H1 (cell line): ENCODE data around the gene PLCL1. TPM values are rescaled to one million over a fixed set of nuclear protein-coding genes. Genes with fewer than 3 reads are reported as not detected.

Source experiments
- CTCF ChIA-PET: fragments of 300-600 bp; sonication (Branson Sonifier 250); formaldehyde crosslinking; loops from one replicate; lab custom pipeline; 2021; ENCODE audit not compliant: partially characterized antibody; lab: Charles Lee
- POLR2A ChIA-PET: fragments of 300-600 bp; sonication (Branson Sonifier 250); formaldehyde crosslinking; loops from one replicate; lab custom pipeline; 2021; ENCODE audit warnings: inconsistent platforms; ENCODE audit not compliant: partially characterized antibody; lab: Charles Lee
- DNase-seq, 2 experiments: peaks; one replicate each; pipeline versions ENCODE4 v3.0.0 to v3.0.0-alpha.2; 2010 to 2022; ENCODE audit warnings: low spot score in 2 of 2, low read depth in 1 of 2, mixed read lengths in 1 of 2
- FAIRE-seq: peaks from 2 replicates; lab custom pipeline; 2011; peaks lifted over from hg19 to GRCh38; lab: Jason Lieb, UNC
- H2AFZ ChIP-seq: 2 replicates; pipeline ENCODE4 v1.8.1; 2012; ENCODE audit warnings: low read length, inconsistent platforms
- H2AK5ac ChIP-seq: 2 replicates; pipeline ENCODE4 v1.6.1; 2013; ENCODE audit warnings: low read depth, low read length
- H2BK120ac ChIP-seq: replicated peaks from 2 replicates; pipeline ENCODE3; 2013; ENCODE audit warnings: low read depth, low read length, inconsistent platforms
- H2BK12ac ChIP-seq: 2 replicates; pipeline ENCODE4 v1.6.1; 2013; ENCODE audit warnings: low read depth, low read length
- H2BK15ac ChIP-seq: 2 replicates; pipeline ENCODE4 v1.6.1; 2013; ENCODE audit warnings: low read length
- H2BK20ac ChIP-seq: 2 replicates; pipeline ENCODE4 v1.6.1; 2013; ENCODE audit warnings: low read length
- H2BK5ac ChIP-seq: 2 replicates; pipeline ENCODE4 v1.6.1; 2013; ENCODE audit warnings: low read depth, low read length
- H3K14ac ChIP-seq: 2 replicates; pipeline ENCODE4 v1.6.1; 2013; ENCODE audit warnings: inconsistent platforms; ENCODE audit not compliant: insufficient read length
- H3K18ac ChIP-seq: 2 replicates; pipeline ENCODE4 v1.6.1; 2013; ENCODE audit warnings: low read length; ENCODE audit errors: extremely low read depth
- H3K23ac ChIP-seq: 2 replicates; pipeline ENCODE4 v1.6.1; 2013; ENCODE audit warnings: inconsistent platforms; ENCODE audit not compliant: insufficient read length
- H3K23me2 ChIP-seq: 2 replicates; pipeline ENCODE4 v1.6.1; 2013; ENCODE audit warnings: low read depth, low read length
- H3K27ac ChIP-seq: 2 replicates; pipeline ENCODE4 v1.6.1; 2011; ENCODE audit warnings: low read depth, low read length, inconsistent platforms
- H3K27me3 ChIP-seq, 4 experiments: replicated peaks in 1 of 4; 1 replicate in 1 of 4; 2 replicates in 3 of 4; pipeline versions ENCODE4 v1.6.1 to v1.8.1; 2011 to 2013; ENCODE audit warnings: low read length in 3 of 4, mild to moderate bottlenecking in 3 of 4, inconsistent platforms in 2 of 4, mixed read lengths in 2 of 4, moderate library complexity in 1 of 4; ENCODE audit not compliant: control insufficient read depth in 3 of 4, insufficient read depth in 3 of 4; ENCODE audit errors: extremely low read depth in 1 of 4
- H3K36me3 ChIP-seq, 4 experiments: 2 replicates each; pipeline versions ENCODE4 v1.6.1 to v1.8.1; 2011 to 2013; ENCODE audit warnings: mild to moderate bottlenecking in 4 of 4, low read length in 3 of 4, moderate library complexity in 2 of 4, control low read depth in 1 of 4, inconsistent platforms in 1 of 4; ENCODE audit not compliant: insufficient read depth in 4 of 4, control insufficient read depth in 2 of 4
- H3K4ac ChIP-seq: replicated peaks from 2 replicates; pipeline ENCODE3; 2013; ENCODE audit warnings: low read length, low read depth, mixed read lengths, inconsistent platforms; ENCODE audit not compliant: insufficient read length
- H3K4me1 ChIP-seq, 4 experiments: replicated peaks in 1 of 4; 1 replicate in 1 of 4; 2 replicates in 3 of 4; pipeline versions ENCODE4 v1.6.1 to v1.8.1; 2011 to 2013; ENCODE audit warnings: low read length in 3 of 4, inconsistent platforms in 2 of 4, mixed read lengths in 1 of 4; ENCODE audit not compliant: insufficient read depth in 4 of 4, control insufficient read depth in 3 of 4
- H3K4me2 ChIP-seq, 2 experiments: 2 replicates each; pipeline versions ENCODE4 v1.6.1 to v1.8.1; 2011 to 2013; ENCODE audit warnings: low read depth in 2 of 2, low read length in 2 of 2, control low read depth in 1 of 2, inconsistent platforms in 1 of 2, mild to moderate bottlenecking in 1 of 2; ENCODE audit not compliant: insufficient read depth in 1 of 2
- H3K4me3 ChIP-seq, 4 experiments: fragments of 200-600, 300-600 bp in 1 of 4; sonication (generic), shearing (Covaris generic), sonication (Bioruptor Twin) in 1 of 4; 2 replicates each; pipeline versions ENCODE4 v1.5.1 to v1.8.1; 2011 to 2016; ENCODE audit warnings: low read length in 4 of 4, low read depth in 3 of 4, control low read depth in 2 of 4, inconsistent platforms in 2 of 4, mild to moderate bottlenecking in 2 of 4, mixed read lengths in 1 of 4, moderate library complexity in 1 of 4; ENCODE audit not compliant: insufficient read depth in 2 of 4; ENCODE audit errors: extremely low read depth in 1 of 4
- H3K56ac ChIP-seq: replicated peaks from 2 replicates; pipeline ENCODE3; 2013; ENCODE audit warnings: low read depth, mild to moderate bottlenecking, mixed read lengths, low read length, inconsistent platforms; ENCODE audit not compliant: insufficient read length
- H3K79me1 ChIP-seq: 2 replicates; pipeline ENCODE4 v1.6.1; 2013; ENCODE audit warnings: low read depth, low read length, control low read depth
- H3K79me2 ChIP-seq, 2 experiments: 2 replicates each; pipeline versions ENCODE4 v1.6.1 to v1.8.1; 2012 to 2013; ENCODE audit warnings: low read length in 2 of 2, mild to moderate bottlenecking in 2 of 2, inconsistent platforms in 1 of 2; ENCODE audit not compliant: insufficient read depth in 2 of 2, control insufficient read depth in 1 of 2
- H3K9ac ChIP-seq, 4 experiments: replicated peaks in 1 of 4; 1 replicate in 1 of 4; 2 replicates in 3 of 4; pipeline versions ENCODE4 v1.6.1 to v1.8.1; 2011 to 2013; ENCODE audit warnings: low read depth in 3 of 4, low read length in 3 of 4, control low read depth in 2 of 4, mild to moderate bottlenecking in 2 of 4, moderate library complexity in 2 of 4, inconsistent platforms in 1 of 4; ENCODE audit errors: extremely low read depth in 1 of 4
- H3K9me3 ChIP-seq, 2 experiments: 2 replicates each; pipeline versions ENCODE4 v1.6.1 to v1.8.1; 2012 to 2013; ENCODE audit warnings: mild to moderate bottlenecking in 2 of 2, moderate library complexity in 2 of 2, control low read depth in 1 of 2, inconsistent platforms in 1 of 2, low read depth in 1 of 2, low read length in 1 of 2, mixed read lengths in 1 of 2; ENCODE audit not compliant: insufficient read depth in 2 of 2
- H4K20me1 ChIP-seq, 2 experiments: replicated peaks in 1 of 2; 2 replicates each; pipeline versions ENCODE3 to v1.8.1; 2011 to 2013; ENCODE audit warnings: inconsistent platforms in 2 of 2, low read length in 2 of 2, mild to moderate bottlenecking in 1 of 2; ENCODE audit not compliant: insufficient read depth in 2 of 2, control insufficient read depth in 1 of 2
- H4K5ac ChIP-seq: 2 replicates; pipeline ENCODE4 v1.6.1; 2013; ENCODE audit warnings: low read length, low read depth, mixed read lengths, inconsistent platforms; ENCODE audit not compliant: insufficient read length
- H4K8ac ChIP-seq: 2 replicates; pipeline ENCODE4 v1.8.0; 2013; ENCODE audit warnings: mild to moderate bottlenecking, moderate library complexity, low read length, inconsistent platforms; ENCODE audit not compliant: insufficient read depth; ENCODE audit errors: extremely low read depth
- H4K91ac ChIP-seq: replicated peaks from 2 replicates; pipeline ENCODE3; 2013; ENCODE audit warnings: low read length, mixed read lengths, inconsistent platforms; ENCODE audit not compliant: insufficient read length
- CTCF ChIP-seq, 3 experiments: IDR thresholded peaks; 1 replicate in 2 of 3; 2 replicates in 1 of 3; pipeline versions ENCODE4 v1.5.1 to v1.6.1; 2011; ENCODE audit warnings: low read length in 3 of 3, mild to moderate bottlenecking in 3 of 3, inconsistent platforms in 2 of 3, low read depth in 1 of 3, moderate library complexity in 1 of 3; ENCODE audit not compliant: insufficient read depth in 1 of 3; ENCODE audit errors: control extremely low read depth in 1 of 3
- E2F6 ChIP-seq: IDR thresholded peaks from 2 replicates; pipeline ENCODE4 v1.6.1; 2012; ENCODE audit warnings: inconsistent platforms
- EGR1 ChIP-seq: IDR thresholded peaks from 2 replicates; pipeline ENCODE4 v1.6.1; 2011; ENCODE audit warnings: low read depth, low read length, borderline replicate concordance
- FOSL1 ChIP-seq: IDR thresholded peaks from 2 replicates; pipeline ENCODE4 v1.6.1; 2011; ENCODE audit warnings: mild to moderate bottlenecking, low read depth, low read length, moderate library complexity; ENCODE audit not compliant: insufficient read depth
- GABPA ChIP-seq: IDR thresholded peaks from 2 replicates; pipeline ENCODE4 v1.6.1; 2011; ENCODE audit warnings: mild to moderate bottlenecking, low read length, moderate library complexity, borderline replicate concordance; ENCODE audit not compliant: insufficient read depth
- GTF2F1 ChIP-seq: IDR thresholded peaks from 2 replicates; pipeline ENCODE4 v1.6.1; 2012; ENCODE audit warnings: low read depth, low read length, improper control_type of control experiment, borderline replicate concordance
- KDM1A ChIP-seq: fragments of 200-600, 300-600 bp; sonication (generic); IDR thresholded peaks from 2 replicates; pipeline ENCODE4 v1.7.1; 2016; ENCODE audit warnings: mild to moderate bottlenecking, low read length, borderline replicate concordance
- POLR2A ChIP-seq, 2 experiments: IDR thresholded peaks; 1 replicate in 1 of 2; 2 replicates in 1 of 2; pipeline ENCODE4 v1.6.1; 2011; ENCODE audit warnings: low read depth in 2 of 2, low read length in 2 of 2, mild to moderate bottlenecking in 2 of 2; ENCODE audit errors: control extremely low read depth in 1 of 2
- SP2 ChIP-seq: IDR thresholded peaks from 2 replicates; pipeline ENCODE4 v1.6.1; 2012; ENCODE audit warnings: mild to moderate bottlenecking, low read length, inconsistent platforms
- SP4 ChIP-seq: IDR thresholded peaks from 2 replicates; pipeline ENCODE4 v1.6.1; 2012; ENCODE audit warnings: low read length, inconsistent platforms
- TAF1 ChIP-seq: IDR thresholded peaks from 2 replicates; pipeline ENCODE4 v1.6.1; 2011; ENCODE audit warnings: mild to moderate bottlenecking, low read depth, low read length
- TBP ChIP-seq: IDR thresholded peaks from 2 replicates; pipeline ENCODE4 v1.6.1; 2011; ENCODE audit warnings: low read depth, low read length, improper control_type of control experiment
- WGBS, 2 experiments: shearing (Covaris generic) in 1 of 2; methylation state at CpG; one replicate each; pipeline versions ENCODE4 v1.1.6 to v1.1.7; 2013 to 2015; ENCODE audit warnings: low lambda C conversion rate in 2 of 2, mixed read lengths in 2 of 2, inconsistent platforms in 1 of 2, low coverage in 1 of 2, missing lambda C conversion rate in 1 of 2; ENCODE audit not compliant: insufficient replicate concordance in 2 of 2, insufficient coverage in 1 of 2, insufficient read length in 1 of 2; ENCODE audit errors: extremely low coverage in 1 of 2, missing lambda C conversion rate in 1 of 2; 5-methylcytosine and 5-hydroxymethylcytosine counted together
- polyA plus RNA-seq, 7 experiments: library from polyadenylated mRNA; depleted of rRNA in 3 of 7; stranded (reverse) in 5 of 7; unstranded in 2 of 7; fragments of >200 nt in 5 of 7; fragments of 200-250 nt in 2 of 7; gene quantifications; 1 replicate in 5 of 7; 2 replicates in 1 of 7; 4 replicates in 1 of 7; pipeline versions ENCODE4 v1.2.1 to v1.2.3, GENCODE V29; 2011 to 2013; ENCODE audit warnings: missing spikeins in 2 of 7, mixed read lengths in 2 of 7
- total RNA-seq: library from RNA; stranded (reverse); fragmentation: NEBNext Ultra II Directional; extraction: Animal tissue kit (Norgen Biotek cat#: 25700); gene quantifications from 2 replicates; pipeline ENCODE4 v1.2.1, GENCODE V29; 2021

PLCL1 gene
- total and polyA plus RNA-seq, 2 of the 8 experiments (the other 6 are each of a cell fraction or from before 2014, with no cell fraction given), result not detected

- H3K9me3 ChIP-seq, result peaks cover 0 to 6% of the 10 kb centered on the region in 2 experiments; a peak in 1 of 4 replicates
- H3K79me2 ChIP-seq, result no peaks in the 10 kb centered on the region
- no peak overlapping the region for H2AFZ ChIP-seq
- H3K56ac ChIP-seq, result no peak overlapping the region
- no peak overlapping the region for H3K14ac ChIP-seq
- H2AK5ac ChIP-seq, result no peak overlapping the region
- no peaks in the 10 kb centered on the region for H3K79me1 ChIP-seq
- H3K23me2 ChIP-seq, result no peaks in the 10 kb centered on the region
- no peak overlapping the region for H4K5ac ChIP-seq
- FAIRE-seq (no peak), DNase-seq (no peak)
- no peak overlapping the region for H3K27ac ChIP-seq
- ChIA-PET POLR2A (no interaction called here), CTCF (interaction anchor here (0.7 to 1.5 kb wide), 9 partner anchors 8 to 270 kb away, joined by 3 read pairs; no protein-coding TSS in a partner anchor)
- no peaks in the 10 kb centered on the region for H3K36me3 ChIP-seq
- no peak overlapping the region for H3K4me3 ChIP-seq
- H3K4me2 ChIP-seq, result no peak overlapping the region
- no peak overlapping the region for H2BK15ac ChIP-seq
- H2BK12ac ChIP-seq, result no peak overlapping the region
- 64% methylated on average over 3 of the region's 3 CpGs; no CpG with 5 or more reads in 1 of the 2 experiments for WGBS, 2 experiments
- no peak overlapping the region for H4K8ac ChIP-seq
- no peak overlapping the region for H3K18ac ChIP-seq
- no peak overlapping the region for H4K91ac ChIP-seq
- H3K4me1 ChIP-seq, result no peaks in the 10 kb centered on the region
- H3K9ac ChIP-seq, result no peak overlapping the region
- no peaks in the 10 kb centered on the region for H4K20me1 ChIP-seq
- no peak overlapping the region for H3K23ac ChIP-seq
- H3K27me3 ChIP-seq, result no peaks in the 10 kb centered on the region
- no peak overlapping the region for H2BK120ac ChIP-seq
- no peak overlapping the region for H2BK5ac ChIP-seq
- no peak overlapping the region for H2BK20ac ChIP-seq
- H3K4ac ChIP-seq, result no peak overlapping the region
- TF ChIP-seq CTCF (IDR thresholded peaks at IDR 0.05; ENCODE audit: control extremely low read depth in 1 of 3, insufficient read depth in 1 of 3, low read depth in 1 of 3, low read length in 3 of 3) (no peak), TAF1 (no peak), GABPA (no peak), E2F6 (no peak), EGR1 (no peak), FOSL1 (no peak), SP2 (no peak), SP4 (no peak), POLR2A (IDR thresholded peaks at IDR 0.05; ENCODE audit: control extremely low read depth in 1 of 2, low read depth in 2 of 2, low read length in 2 of 2) (no peak), GTF2F1 (no peak), TBP (no peak), KDM1A (no peak)
These were observed 54.3 kb downstream of the PLCL1 start for GRCh38 chr2:197858607-197859140.
